T-cell (primary cell): ENCODE results near the gene E2F7. TPM values are rescaled to one million over a fixed set of nuclear protein-coding genes. Genes with fewer than 3 reads are reported as not detected.

Experiments used
- ATAC-seq, 4 experiments: fragments of 200-7000 bp in 3 of 4; fragments of 150-1000 bp in 1 of 4; cut with Tn5 transposase; replicated peaks in 1 of 4; 1 replicate in 3 of 4; 2 replicates in 1 of 4; pipeline ENCODE4 v1.10.0; 2021; ENCODE audit warnings: moderate library complexity in 3 of 4, mild to moderate bottlenecking in 2 of 4, moderate number of reproducible peaks in 1 of 4
- CTCF ChIA-PET, 2 donors: fragments of 300-600 bp; sonication (Branson Sonifier 250); formaldehyde crosslinking; loops; one replicate each; lab custom pipeline; 2022; ENCODE audit warnings: antibody characterized with exemption in 2 of 2; lab: Charles Lee
- POLR2A ChIA-PET, 2 donors: fragments of 300-600 bp; sonication (Branson Sonifier 250); formaldehyde crosslinking; loops; one replicate each; lab custom pipeline; 2022; ENCODE audit warnings: antibody characterized with exemption in 2 of 2; lab: Charles Lee
- DNase-seq, 35 experiments: peaks; one replicate each; pipeline versions ENCODE4 v3.0.0 to v3.0.0-alpha.2; 2013 to 2023
- H3K27ac ChIP-seq: one replicate; pipeline ENCODE4 v1.5.1; 2013; ENCODE audit warnings: low read length
- H3K27me3 ChIP-seq, 2 experiments: replicated peaks in 1 of 2; 1 replicate in 1 of 2; 2 replicates in 1 of 2; pipeline versions ENCODE4 v1.6.1 to v1.7.0; 2013; ENCODE audit warnings: low read length in 1 of 2, mixed read lengths in 1 of 2; ENCODE audit not compliant: control insufficient read depth in 2 of 2, insufficient read depth in 2 of 2; ENCODE audit errors: extremely low read depth in 1 of 2
- H3K36me3 ChIP-seq, 2 donors: 1 replicate in 1 of 2; 2 replicates in 1 of 2; pipeline versions ENCODE4 v1.6.1 to v1.7.0; 2013; ENCODE audit warnings: low read length in 1 of 2; ENCODE audit not compliant: control insufficient read depth in 2 of 2, insufficient read depth in 1 of 2; ENCODE audit errors: extremely low read depth in 1 of 2
- H3K4me1 ChIP-seq, 2 experiments: 1 replicate in 1 of 2; 2 replicates in 1 of 2; pipeline versions ENCODE4 v1.6.1 to v1.7.0; 2013; ENCODE audit warnings: low read length in 2 of 2, mixed read lengths in 1 of 2; ENCODE audit not compliant: insufficient read depth in 2 of 2, control insufficient read depth in 1 of 2; ENCODE audit errors: extremely low read depth in 1 of 2
- H3K4me3 ChIP-seq, 2 donors: 1 replicate in 1 of 2; 2 replicates in 1 of 2; pipeline versions ENCODE4 v1.5.1 to v1.7.0; 2013; ENCODE audit warnings: mild to moderate bottlenecking in 2 of 2, low read length in 1 of 2, moderate library complexity in 1 of 2; ENCODE audit not compliant: control insufficient read depth in 1 of 2; ENCODE audit errors: extremely low read depth in 1 of 2
- H3K9me3 ChIP-seq: 2 replicates; pipeline ENCODE4 v1.7.0; 2013
- H3K27ac Mint-ChIP-seq, 2 donors: one replicate each; pipeline ENCODE4 v1.8.0; 2020 to 2021; ENCODE audit warnings: mild to moderate bottlenecking in 2 of 2, mixed read lengths in 2 of 2
- H3K27me3 Mint-ChIP-seq, 2 donors: one replicate each; pipeline ENCODE4 v1.8.0; 2021 to 2022; ENCODE audit warnings: mixed read lengths in 2 of 2
- H3K36me3 Mint-ChIP-seq: one replicate; pipeline ENCODE4 v1.8.0; 2021; ENCODE audit warnings: mixed read lengths
- H3K4me1 Mint-ChIP-seq, 3 donors: one replicate each; pipeline ENCODE4 v1.8.0; 2020 to 2022; ENCODE audit warnings: mixed read lengths in 3 of 3, mild to moderate bottlenecking in 1 of 3
- H3K4me3 Mint-ChIP-seq, 3 donors: one replicate each; pipeline ENCODE4 v1.8.0; 2020 to 2022; ENCODE audit warnings: mild to moderate bottlenecking in 3 of 3, mixed read lengths in 3 of 3, moderate library complexity in 3 of 3
- H3K9me3 Mint-ChIP-seq, 3 donors: one replicate each; pipeline ENCODE4 v1.8.0; 2020 to 2022; ENCODE audit warnings: mixed read lengths in 3 of 3
- WGBS: methylation state at CpG from one replicate; pipeline ENCODE4 v1.1.5; 2013; ENCODE audit warnings: missing lambda C conversion rate; ENCODE audit not compliant: insufficient coverage; 5-methylcytosine and 5-hydroxymethylcytosine counted together
- total RNA-seq, 35 experiments: library from RNA in 6 of 35; stranded (reverse) in 6 of 35; fragments of 120-200 nt in 1 of 35; gene quantifications; one replicate each; pipeline versions ENCODE4 v1.2.1 to v1.2.4 and lab custom pipeline; 2013 to 2026

E2F7 gene
- total RNA-seq, 5 donors from 2014 or later (not counting 1 experiment from before 2014, with no cell fraction given) = 0.13 to 0.66 (median 0.58) TPM

DNA sequence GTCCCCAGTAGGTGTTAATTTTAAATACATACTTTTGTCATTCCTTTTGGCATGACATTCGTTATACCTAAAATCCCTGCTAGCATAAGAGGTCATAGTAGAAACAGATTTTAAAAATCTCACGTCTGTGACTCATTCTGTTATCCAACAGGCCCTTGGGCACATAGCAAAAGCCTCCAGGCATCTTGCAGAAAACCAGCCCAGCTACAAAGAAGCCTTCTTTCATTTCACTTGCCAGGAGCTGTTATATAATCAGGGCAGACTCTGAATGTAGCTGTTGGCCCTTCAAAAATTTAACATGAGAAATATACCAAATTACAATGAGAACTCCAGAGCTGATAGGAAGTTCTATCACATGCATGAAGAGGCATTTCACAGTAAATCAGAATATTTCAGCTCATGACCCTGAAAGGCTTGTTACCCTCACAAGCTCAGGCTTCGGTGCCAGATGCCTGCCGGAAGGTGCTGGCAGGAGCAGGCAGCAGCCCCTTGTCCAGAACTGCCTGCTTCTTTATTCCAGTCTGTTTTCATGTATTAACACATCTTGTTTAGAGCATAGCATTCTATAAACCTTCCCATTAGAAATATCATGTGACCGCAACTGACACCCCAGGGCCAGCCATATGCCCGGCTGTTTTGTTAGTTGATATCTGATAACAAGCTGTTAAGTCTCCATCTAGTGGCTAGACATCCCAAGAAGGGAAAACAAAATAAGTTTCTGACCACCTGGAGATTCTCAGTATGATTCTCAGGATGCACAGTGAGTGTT is 17.8 kb downstream of the E2F7 start:
- CTCF ChIA-PET = no interaction called here

DNA sequence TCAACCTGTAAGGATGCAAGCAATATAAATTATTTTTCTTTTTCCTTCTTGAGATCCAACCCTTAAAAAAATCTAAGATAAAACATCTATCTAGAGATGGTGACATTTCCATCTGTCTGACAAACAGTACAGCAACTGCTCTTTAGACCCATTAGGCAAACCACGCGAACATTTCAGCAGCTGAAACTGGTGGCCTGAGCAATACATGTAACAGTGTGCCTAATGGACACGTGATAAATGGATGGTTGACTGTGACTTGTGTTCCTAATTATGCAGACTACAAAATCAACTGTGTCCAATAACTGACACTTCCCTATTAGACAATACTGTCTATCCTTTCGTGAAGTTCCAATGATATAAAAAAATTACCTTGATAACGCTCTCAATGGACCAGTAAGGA is 18.9 kb downstream of the E2F7 start:
- Mint-ChIP-seq H3K27me3 (no peaks in the 10 kb centered on the region), H3K27ac (no peak overlapping the region), H3K9me3 (no peaks in the 10 kb centered on the region), H3K36me3 (no peaks in the 10 kb centered on the region), H3K4me3 (no peak overlapping the region), H3K4me1 (peaks cover 2 to 6% (median 4%) of the 10 kb centered on the region in 3 donors)
- Histone ChIP-seq H3K4me3 (no peak overlapping the region), H3K4me1 (no peaks in the 10 kb centered on the region), H3K27ac (no peak overlapping the region), H3K9me3 (no peaks in the 10 kb centered on the region), H3K27me3 (no peaks in the 10 kb centered on the region), H3K36me3 (no peaks in the 10 kb centered on the region)
- ChIA-PET CTCF (no interaction called here), POLR2A (no interaction called here)
- ATAC-seq = no peak
- no CpG with 5 or more reads among the region's 5 CpGs for WGBS
- DNase-seq = no peak

More for the DNA sequence above, 17.8 kb downstream of the E2F7 start:
- H3K4me3 ChIP-seq = no peak overlapping the region
- no peak overlapping the region for H3K27ac ChIP-seq
- no peak overlapping the region for H3K4me3 Mint-ChIP-seq
- H3K9me3 Mint-ChIP-seq = no peaks in the 10 kb centered on the region
- H3K4me1 Mint-ChIP-seq = peaks cover 2 to 6% (median 4%) of the 10 kb centered on the region in 3 donors
- no peaks in the 10 kb centered on the region for H3K27me3 Mint-ChIP-seq
- H3K9me3 ChIP-seq = no peaks in the 10 kb centered on the region
- H3K27me3 ChIP-seq = no peaks in the 10 kb centered on the region
- H3K4me1 ChIP-seq = no peaks in the 10 kb centered on the region
- H3K36me3 ChIP-seq = no peaks in the 10 kb centered on the region
- no peaks in the 10 kb centered on the region for H3K36me3 Mint-ChIP-seq
- DNase-seq (no peak), ATAC-seq (no peak)
- POLR2A ChIA-PET = no interaction called here
- WGBS = 82% methylated on average over 2 of the region's 6 CpGs
- no peak overlapping the region for H3K27ac Mint-ChIP-seq

DNA sequence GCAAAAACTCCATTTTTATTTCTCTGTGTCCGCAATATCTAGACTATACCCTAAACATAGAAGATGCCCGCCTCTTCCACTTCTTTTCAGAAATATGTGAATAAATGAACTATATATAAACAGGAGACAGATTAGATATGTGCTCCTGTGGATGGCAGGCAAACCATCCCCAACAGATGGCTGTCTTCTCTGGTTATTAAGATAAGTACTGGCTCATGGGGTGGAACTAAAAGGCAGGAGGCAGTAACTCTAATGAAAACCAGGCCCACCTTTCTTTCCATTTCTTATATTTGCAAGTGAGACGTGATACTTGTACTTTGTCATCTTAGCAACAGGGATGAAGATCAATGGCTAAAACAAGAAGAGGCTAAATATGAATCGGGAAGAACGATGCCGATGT is 20.2 kb downstream of the E2F7 start:
- no peaks in the 10 kb centered on the region for H3K36me3 ChIP-seq
- Mint-ChIP-seq H3K4me3 (no peak overlapping the region), H3K36me3 (no peaks in the 10 kb centered on the region), H3K27me3 (no peaks in the 10 kb centered on the region), H3K27ac (no peak overlapping the region), H3K4me1 (peaks cover 2 to 6% (median 4%) of the 10 kb centered on the region in 3 donors), H3K9me3 (no peaks in the 10 kb centered on the region)
- no peaks in the 10 kb centered on the region for H3K4me1 ChIP-seq
- POLR2A ChIA-PET = interaction anchor here in 1 of 2 donors (0.9 kb wide), 1 partner anchor 10 kb away, joined by 5 read pairs; no protein-coding TSS in a partner anchor
- H3K27ac ChIP-seq = no peak overlapping the region
- CTCF ChIA-PET = no interaction called here
- no peak overlapping the region for H3K4me3 ChIP-seq
- ATAC-seq (no peak), DNase-seq (no peak)
- no CpG with 5 or more reads among the region's 6 CpGs for WGBS
- H3K27me3 ChIP-seq = no peaks in the 10 kb centered on the region
- no peaks in the 10 kb centered on the region for H3K9me3 ChIP-seq

DNA sequence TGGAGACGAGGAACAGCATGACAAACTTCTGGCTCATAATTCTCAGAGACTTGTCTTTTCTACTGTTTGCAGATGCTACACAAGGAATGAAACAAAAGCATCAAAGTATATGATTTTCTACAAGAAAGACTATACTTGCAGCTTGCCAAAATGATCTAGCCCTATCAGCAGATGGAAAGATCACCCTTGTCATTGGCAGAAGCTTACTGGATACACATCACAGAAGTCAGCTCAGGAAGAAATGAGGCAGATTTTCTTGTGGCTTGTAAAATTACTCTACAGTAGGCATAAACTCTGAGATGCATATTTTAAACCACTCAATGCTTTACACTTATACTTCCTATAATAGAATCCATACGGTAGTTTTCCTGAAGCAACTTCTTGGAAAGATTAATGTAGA is 20.6 kb downstream of the E2F7 start:
- no peak overlapping the region for H3K4me3 Mint-ChIP-seq
- no peak for ATAC-seq
- 86% methylated on average over 1 of the region's 2 CpGs for WGBS
- ChIA-PET CTCF (no interaction called here), POLR2A (interaction anchor here in 1 of 2 donors (0.9 kb wide), 1 partner anchor 10 kb away, joined by 5 read pairs; no protein-coding TSS in a partner anchor)
- DNase-seq = no peak
- Histone ChIP-seq H3K4me3 (no peak overlapping the region), H3K27ac (no peak overlapping the region), H3K36me3 (no peaks in the 10 kb centered on the region), H3K9me3 (no peaks in the 10 kb centered on the region), H3K27me3 (no peaks in the 10 kb centered on the region), H3K4me1 (no peaks in the 10 kb centered on the region)
- no peak overlapping the region for H3K27ac Mint-ChIP-seq
- H3K36me3 Mint-ChIP-seq = no peaks in the 10 kb centered on the region
- no peaks in the 10 kb centered on the region for H3K27me3 Mint-ChIP-seq
- H3K4me1 Mint-ChIP-seq = peaks cover 0 to 3% (median under 1%) of the 10 kb centered on the region in 3 donors
- H3K9me3 Mint-ChIP-seq = no peaks in the 10 kb centered on the region

DNA sequence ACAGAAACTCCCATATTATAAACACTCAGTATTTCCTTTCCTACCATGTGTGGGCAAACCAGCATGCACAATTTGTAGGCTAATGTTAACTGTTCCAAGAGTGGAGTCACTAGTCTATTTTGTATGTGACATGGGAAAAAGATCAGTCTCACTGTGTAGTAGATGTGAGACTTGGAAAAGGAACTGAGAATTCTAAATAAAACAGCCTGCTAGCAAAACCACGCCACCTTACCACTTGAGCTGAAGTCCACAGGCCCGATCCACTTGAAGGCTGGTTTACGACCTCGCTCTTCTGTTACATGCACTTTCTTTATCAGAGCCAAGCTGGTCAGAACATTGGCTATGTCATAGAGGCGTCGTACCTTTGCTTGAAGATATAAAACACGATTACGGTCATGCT is 22.5 kb downstream of the E2F7 start:
- 100% methylated on average over 6 of the region's 8 CpGs for WGBS
- Histone ChIP-seq H3K9me3 (peaks cover 2% of the 10 kb centered on the region), H3K4me1 (no peaks in the 10 kb centered on the region), H3K27me3 (no peaks in the 10 kb centered on the region), H3K36me3 (no peaks in the 10 kb centered on the region), H3K27ac (no peak overlapping the region), H3K4me3 (no peak overlapping the region)
- H3K27me3 Mint-ChIP-seq = no peaks in the 10 kb centered on the region
- no peaks in the 10 kb centered on the region for H3K36me3 Mint-ChIP-seq
- no peaks in the 10 kb centered on the region for H3K4me1 Mint-ChIP-seq
- no peak overlapping the region for H3K27ac Mint-ChIP-seq
- ChIA-PET POLR2A (no interaction called here), CTCF (no interaction called here)
- no peak for ATAC-seq
- no peak for DNase-seq
- H3K4me3 Mint-ChIP-seq = no peak overlapping the region
- peaks cover 2 to 5% (median 3%) of the 10 kb centered on the region in 3 donors for H3K9me3 Mint-ChIP-seq

DNA sequence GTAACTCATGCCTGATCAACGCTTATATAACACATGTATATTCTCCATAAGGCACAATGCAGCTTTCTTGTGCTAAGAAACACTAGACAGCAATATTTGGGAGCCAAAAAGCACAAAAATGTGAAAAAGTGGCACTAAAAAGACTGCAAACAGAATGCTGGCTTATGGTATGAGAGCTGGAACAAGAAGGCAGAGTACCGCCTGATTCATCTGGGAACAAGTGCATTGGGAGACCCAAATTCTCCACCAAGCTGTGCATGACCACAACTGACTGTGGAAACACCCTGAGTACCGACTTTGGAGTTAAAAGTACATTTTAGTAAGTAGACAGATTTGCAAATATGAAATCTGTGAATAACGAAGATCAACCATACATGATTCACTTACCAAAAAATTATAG is 25.1 kb downstream of the E2F7 start:
- no CpG with 5 or more reads among the region's 4 CpGs for WGBS
- Mint-ChIP-seq H3K4me1 (no peaks in the 10 kb centered on the region), H3K27me3 (no peaks in the 10 kb centered on the region), H3K9me3 (peaks cover 4 to 14% (median 13%) of the 10 kb centered on the region in 3 donors), H3K4me3 (no peak overlapping the region), H3K27ac (no peak overlapping the region), H3K36me3 (peaks cover 5% of the 10 kb centered on the region)
- Histone ChIP-seq H3K27ac (no peak overlapping the region), H3K4me3 (no peak overlapping the region), H3K36me3 (no peaks in the 10 kb centered on the region), H3K9me3 (peaks cover 2% of the 10 kb centered on the region), H3K27me3 (no peaks in the 10 kb centered on the region), H3K4me1 (no peaks in the 10 kb centered on the region)
- ChIA-PET CTCF (interaction anchor here in 1 of 2 donors (0.5 to 1.0 kb wide), 2 partner anchors 9 to 132 kb away, joined by 3 read pairs; no protein-coding TSS in a partner anchor), POLR2A (interaction anchor here in 1 of 2 donors (0.6 kb wide), 1 partner anchor 360 kb away, joined by 4 read pairs; no protein-coding TSS in a partner anchor)
- ATAC-seq = no peak
- no peak for DNase-seq
